ENCODE measurements around the gene KLHDC1. TPM values are rescaled to one million over a fixed set of nuclear protein-coding genes. Genes with fewer than 3 reads are reported as not detected.
A peak's percentile ranks its signal among the peaks of the same experiment; 100 is the strongest.
"Not testable (repeated sequence)": the region's sequence is repeated elsewhere in the genome, so short reads cannot be mapped to it uniquely, and the experiment has no call there.

The KLHDC1 gene
- 4.9 to 6.6 TPM (median 6.6 TPM) in 3 replicates for total RNA-seq

- Mint-ChIP-seq H3K9me3 (no peaks in the 10 kb centered on the region), H3K27ac (peak within 1 kb of the TSS; percentile 97), H3K36me3 (no peaks in the 10 kb centered on the region), H3K27me3 (ENCODE audit: low read depth) (no peaks in the 10 kb centered on the region), H3K4me3 (peak within 1 kb of the TSS; percentile 74), H3K4me1 (peaks cover 23% of the 10 kb centered on the region)
- no peak for TF ChIP-seq CTCF (IDR thresholded peaks at IDR 0.05; ENCODE audit: unreplicated experiment)
- DNase-seq (ENCODE audit: low spot score in 2 of 2, unreplicated experiment in 2 of 2): peak; percentile 51 to 78
Observed at GRCh38 chr14:49692811-49693734, at the start of gene KLHDC1. KLHDC1 (plus strand) TSS chr14:49693120; CDS start chr14:49693195, 75 bp downstream.

- Mint-ChIP-seq H3K27me3 (ENCODE audit: low read depth) (no peaks in the 10 kb centered on the region), H3K27ac (no peak overlapping the region), H3K4me1 (no peaks in the 10 kb centered on the region), H3K4me3 (no peak overlapping the region), H3K9me3 (no peaks in the 10 kb centered on the region), H3K36me3 (peaks cover 3% of the 10 kb centered on the region)
- DNase-seq (ENCODE audit: low spot score in 2 of 2, unreplicated experiment in 2 of 2): no peak
- TF ChIP-seq CTCF (IDR thresholded peaks at IDR 0.05; ENCODE audit: unreplicated experiment): no peak
Observed at GRCh38 chr14:49653508-49653907, 39.4 kb upstream of the KLHDC1 start.

- no peak for TF ChIP-seq CTCF (IDR thresholded peaks at IDR 0.05; ENCODE audit: unreplicated experiment)
- Mint-ChIP-seq H3K4me1 (no peaks in the 10 kb centered on the region), H3K9me3 (no peaks in the 10 kb centered on the region), H3K36me3 (peaks cover 3% of the 10 kb centered on the region), H3K27ac (no peak overlapping the region), H3K4me3 (no peak overlapping the region), H3K27me3 (ENCODE audit: low read depth) (no peaks in the 10 kb centered on the region)
- DNase-seq (ENCODE audit: low spot score in 2 of 2, unreplicated experiment in 2 of 2): no peak
Observed at GRCh38 chr14:49654511-49654910, 38.4 kb upstream of the KLHDC1 start.

- H3K27ac Mint-ChIP-seq; DNase-seq (ENCODE audit: low spot score in 2 of 2, unreplicated experiment in 2 of 2); H3K9me3 Mint-ChIP-seq; H3K36me3 Mint-ChIP-seq; H3K27me3 Mint-ChIP-seq (ENCODE audit: low read depth); H3K4me1 Mint-ChIP-seq; H3K4me3 Mint-ChIP-seq: not testable (repeated sequence)
Observed at GRCh38 chr14:49657500-49657899, 35.4 kb upstream of the KLHDC1 start.

GRCh38 chr14:49659526-49660455, 33.1 kb upstream of the KLHDC1 start:
- no peak for TF ChIP-seq CTCF (IDR thresholded peaks at IDR 0.05; ENCODE audit: unreplicated experiment)
- no peaks in the 10 kb centered on the region for H3K4me1 Mint-ChIP-seq
- no peaks in the 10 kb centered on the region for H3K27me3 Mint-ChIP-seq (ENCODE audit: low read depth)
- DNase-seq (ENCODE audit: low spot score in 2 of 2, unreplicated experiment in 2 of 2): no peak
- H3K36me3 Mint-ChIP-seq: peaks cover 5% of the 10 kb centered on the region
- H3K4me3 Mint-ChIP-seq: no peak overlapping the region
- H3K27ac Mint-ChIP-seq: no peak overlapping the region
- H3K9me3 Mint-ChIP-seq: no peaks in the 10 kb centered on the region
